ENCODE results near the gene SCO2. TPM values are rescaled to one million over a fixed set of nuclear protein-coding genes. Genes with fewer than 3 reads are reported as not detected.

The SCO2 gene
- total and polyA plus RNA-seq, 2 experiments from 2014 or later, result 10.5 TPM; not detected in 1

DNA sequence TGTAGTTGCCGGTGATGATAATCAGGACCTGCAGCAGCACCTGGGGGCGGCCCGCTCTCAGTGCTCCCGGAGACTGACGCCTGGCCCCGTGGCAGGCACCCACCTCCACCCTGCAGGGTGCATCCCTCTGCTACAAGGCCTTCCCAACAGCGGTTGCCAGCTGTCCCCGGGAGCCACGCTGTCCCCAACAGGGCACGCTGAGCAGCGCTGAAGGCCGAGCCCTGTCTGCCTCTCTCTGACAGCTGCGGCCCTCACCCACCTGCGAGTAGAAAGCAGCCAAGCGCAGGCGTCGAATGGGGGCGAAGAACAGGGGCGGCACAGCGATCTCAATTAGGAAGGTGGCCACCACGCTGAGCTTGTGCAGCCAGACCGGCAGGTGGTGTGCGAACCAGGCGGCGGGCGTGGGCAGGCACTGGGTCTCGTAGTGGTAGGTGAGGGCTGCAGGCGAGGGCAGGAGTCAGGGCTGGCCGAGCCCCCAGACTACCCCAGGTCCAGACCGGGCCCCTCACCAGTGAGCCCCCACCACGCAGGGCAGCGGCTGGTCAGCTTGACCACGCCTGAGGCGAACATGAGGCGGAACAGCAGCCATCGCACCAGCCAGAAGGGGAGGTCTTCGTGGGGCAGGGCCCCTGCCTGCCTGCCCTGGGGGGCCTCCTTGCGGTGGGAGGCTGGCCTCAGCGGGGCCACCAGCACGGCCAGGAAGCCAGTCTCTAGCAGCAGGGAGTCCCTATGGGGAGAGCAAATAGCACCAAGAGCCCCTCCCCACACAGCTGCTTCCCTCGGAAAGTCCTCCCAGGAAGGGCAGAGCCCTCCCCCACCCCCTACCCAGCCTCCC lies 19.4 kb downstream of the SCO2 start:
- TF ChIP-seq, protein P1, sequence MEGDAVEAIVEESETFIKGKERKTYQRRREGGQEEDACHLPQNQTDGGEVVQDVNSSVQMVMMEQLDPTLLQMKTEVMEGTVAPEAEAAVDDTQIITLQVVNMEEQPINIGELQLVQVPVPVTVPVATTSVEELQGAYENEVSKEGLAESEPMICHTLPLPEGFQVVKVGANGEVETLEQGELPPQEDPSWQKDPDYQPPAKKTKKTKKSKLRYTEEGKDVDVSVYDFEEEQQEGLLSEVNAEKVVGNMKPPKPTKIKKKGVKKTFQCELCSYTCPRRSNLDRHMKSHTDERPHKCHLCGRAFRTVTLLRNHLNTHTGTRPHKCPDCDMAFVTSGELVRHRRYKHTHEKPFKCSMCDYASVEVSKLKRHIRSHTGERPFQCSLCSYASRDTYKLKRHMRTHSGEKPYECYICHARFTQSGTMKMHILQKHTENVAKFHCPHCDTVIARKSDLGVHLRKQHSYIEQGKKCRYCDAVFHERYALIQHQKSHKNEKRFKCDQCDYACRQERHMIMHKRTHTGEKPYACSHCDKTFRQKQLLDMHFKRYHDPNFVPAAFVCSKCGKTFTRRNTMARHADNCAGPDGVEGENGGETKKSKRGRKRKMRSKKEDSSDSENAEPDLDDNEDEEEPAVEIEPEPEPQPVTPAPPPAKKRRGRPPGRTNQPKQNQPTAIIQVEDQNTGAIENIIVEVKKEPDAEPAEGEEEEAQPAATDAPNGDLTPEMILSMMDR (IDR thresholded peaks at IDR 0.05; ENCODE audit: low read depth, low read length), result no peak
- Histone ChIP-seq H3K4me1 (ENCODE audit: low read depth) (peaks cover 8% of the 10 kb centered on the region), H3K4me3 (peak overlapping the region; percentile 82), H3K36me3 (peaks cover 8% of the 10 kb centered on the region), H3K27ac (no peak overlapping the region), H3K27me3 (no peaks in the 10 kb centered on the region), H3K9me3 (ENCODE audit: low read depth) (no peaks in the 10 kb centered on the region)
- no peak for DNase-seq (ENCODE audit: low read depth in 1 of 2, low spot score in 1 of 2)

DNA sequence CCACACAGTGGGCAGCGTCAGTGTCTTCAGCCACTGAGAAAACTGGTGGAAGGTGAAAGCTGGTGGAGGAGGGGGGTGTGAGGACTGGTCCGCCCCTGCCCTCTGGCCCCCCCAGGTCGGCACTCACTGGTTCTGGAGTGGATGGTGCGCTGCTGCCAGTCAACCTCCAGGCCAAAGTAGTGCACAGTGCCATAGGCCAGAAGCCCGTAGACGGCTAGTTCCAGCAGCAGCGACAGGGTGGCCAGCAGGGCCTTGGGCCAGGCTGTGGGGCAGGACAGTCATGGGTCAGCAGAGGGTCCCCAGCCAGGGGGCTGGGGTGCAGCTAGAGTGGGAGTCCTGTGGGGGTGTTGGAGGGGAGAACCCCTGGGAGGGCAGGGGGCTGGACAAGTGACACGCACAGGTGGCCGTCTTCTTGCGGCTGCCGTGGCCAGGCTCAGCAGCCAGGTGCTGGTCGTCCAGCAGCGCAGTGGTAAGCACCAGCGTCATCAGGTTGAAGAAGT lies 20.1 kb downstream of the SCO2 start:
- peaks cover 8% of the 10 kb centered on the region for H3K36me3 ChIP-seq
- no peaks in the 10 kb centered on the region for H3K27me3 ChIP-seq
- H3K4me3 ChIP-seq, result no peak overlapping the region
- TF ChIP-seq, protein P1 (IDR thresholded peaks at IDR 0.05; ENCODE audit: low read depth, low read length), result no peak
- no peak for DNase-seq (ENCODE audit: low read depth in 1 of 2, low spot score in 1 of 2)
- no peak overlapping the region for H3K27ac ChIP-seq
- no peaks in the 10 kb centered on the region for H3K9me3 ChIP-seq (ENCODE audit: low read depth)
- H3K4me1 ChIP-seq (ENCODE audit: low read depth), result peaks cover 8% of the 10 kb centered on the region

DNA sequence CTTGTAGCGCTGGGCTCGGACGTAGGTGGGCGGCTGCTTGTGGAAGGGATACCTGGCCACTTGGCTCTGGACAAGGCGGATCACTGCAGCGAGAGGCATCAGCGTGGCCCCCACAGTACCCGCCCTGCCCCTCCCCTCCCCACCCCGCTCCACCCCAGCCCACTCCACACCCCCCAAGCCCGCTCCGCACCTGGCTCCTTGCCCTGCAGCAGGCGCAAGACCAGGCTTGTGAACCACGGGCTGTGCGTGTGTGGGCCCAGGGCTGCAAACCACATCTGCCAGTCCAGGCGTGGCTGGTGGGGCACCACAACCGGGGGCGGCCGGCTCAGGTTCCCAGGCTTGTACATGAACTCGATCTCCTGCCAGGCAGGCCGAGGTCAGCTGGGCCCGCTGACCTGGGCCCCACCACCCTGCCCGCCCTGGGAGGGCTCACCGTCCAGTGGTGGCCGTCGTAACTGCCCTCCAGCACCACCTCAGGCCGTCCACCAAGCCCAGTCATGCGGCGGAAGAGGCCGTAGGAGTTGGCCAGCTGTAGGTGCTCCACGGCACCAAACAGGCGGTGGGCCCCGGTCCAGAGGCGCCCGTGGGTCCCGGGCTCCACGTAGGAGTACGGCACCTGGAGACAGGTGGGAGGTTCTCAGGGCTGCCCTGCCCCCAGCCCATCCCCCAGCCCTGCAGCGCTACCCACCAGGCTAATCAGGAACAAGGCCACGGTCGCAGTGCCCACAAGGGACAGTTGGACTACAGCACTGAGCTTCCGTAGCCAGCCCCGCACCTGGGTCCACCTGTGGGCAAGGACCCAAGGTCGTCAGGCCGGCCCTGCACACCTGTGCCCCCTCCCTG lies 20.8 kb downstream of the SCO2 start:
- Histone ChIP-seq H3K4me1 (ENCODE audit: low read depth) (peaks cover 8% of the 10 kb centered on the region), H3K27me3 (no peaks in the 10 kb centered on the region), H3K9me3 (ENCODE audit: low read depth) (no peaks in the 10 kb centered on the region), H3K36me3 (peaks cover 8% of the 10 kb centered on the region), H3K4me3 (no peak overlapping the region), H3K27ac (no peak overlapping the region)
- TF ChIP-seq, protein P1 (IDR thresholded peaks at IDR 0.05; ENCODE audit: low read depth, low read length), result no peak
- DNase-seq (ENCODE audit: low read depth in 1 of 2, low spot score in 1 of 2), result no peak

DNA sequence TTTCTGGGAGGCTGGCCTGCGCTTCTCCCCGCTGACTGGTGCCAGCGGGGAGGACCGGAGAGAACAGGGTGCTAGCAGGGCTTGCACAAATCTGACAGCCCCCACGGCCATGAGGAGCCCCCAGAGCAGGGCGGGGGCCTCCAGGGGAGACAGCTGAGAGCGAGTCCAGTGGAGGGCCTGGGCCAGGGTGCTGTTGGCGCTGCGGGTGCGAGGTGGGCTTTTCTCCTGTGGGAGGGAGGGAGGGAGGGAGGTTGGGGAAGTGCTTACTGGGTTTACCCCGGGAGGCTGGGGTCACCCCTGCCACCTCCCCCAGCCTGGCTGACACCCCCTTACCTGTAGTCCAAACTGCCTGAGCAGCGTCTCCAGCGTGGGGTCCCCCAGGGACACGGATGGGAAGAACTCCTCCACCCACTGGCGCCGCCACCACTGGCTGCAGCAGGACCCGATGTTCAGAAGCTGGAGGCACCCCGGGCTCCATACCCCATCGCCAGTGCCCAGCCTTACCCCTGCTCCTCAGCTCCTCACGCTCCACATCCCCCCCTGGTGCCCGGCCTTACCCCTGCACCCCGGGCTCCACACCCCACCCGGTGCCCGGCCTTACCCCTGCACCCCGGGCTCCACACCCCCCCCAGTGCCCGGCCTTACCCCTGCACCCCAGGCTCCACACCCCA lies 21.8 kb downstream of the SCO2 start:
- TF ChIP-seq, protein P1 (IDR thresholded peaks at IDR 0.05; ENCODE audit: low read depth, low read length), result no peak
- Histone ChIP-seq H3K4me1 (ENCODE audit: low read depth) (peaks cover under 1% of the 10 kb centered on the region), H3K27ac (no peak overlapping the region), H3K27me3 (no peaks in the 10 kb centered on the region), H3K4me3 (no peak overlapping the region), H3K9me3 (ENCODE audit: low read depth) (no peaks in the 10 kb centered on the region), H3K36me3 (peaks cover 8% of the 10 kb centered on the region)
- DNase-seq (ENCODE audit: low read depth in 1 of 2, low spot score in 1 of 2), result no peak
